Kidney glomerular epithelial cell (primary cell): ENCODE data around the gene MCTP1.
"Not testable (repeated sequence)": the region's sequence is repeated elsewhere in the genome, so short reads cannot be mapped to it uniquely, and the experiment has no call there.

Experiments
- DNase-seq: peaks from one replicate; lab custom pipeline; 2025; lab: John Stamatoyannopoulos, UW

The MCTP1 gene

DNA sequence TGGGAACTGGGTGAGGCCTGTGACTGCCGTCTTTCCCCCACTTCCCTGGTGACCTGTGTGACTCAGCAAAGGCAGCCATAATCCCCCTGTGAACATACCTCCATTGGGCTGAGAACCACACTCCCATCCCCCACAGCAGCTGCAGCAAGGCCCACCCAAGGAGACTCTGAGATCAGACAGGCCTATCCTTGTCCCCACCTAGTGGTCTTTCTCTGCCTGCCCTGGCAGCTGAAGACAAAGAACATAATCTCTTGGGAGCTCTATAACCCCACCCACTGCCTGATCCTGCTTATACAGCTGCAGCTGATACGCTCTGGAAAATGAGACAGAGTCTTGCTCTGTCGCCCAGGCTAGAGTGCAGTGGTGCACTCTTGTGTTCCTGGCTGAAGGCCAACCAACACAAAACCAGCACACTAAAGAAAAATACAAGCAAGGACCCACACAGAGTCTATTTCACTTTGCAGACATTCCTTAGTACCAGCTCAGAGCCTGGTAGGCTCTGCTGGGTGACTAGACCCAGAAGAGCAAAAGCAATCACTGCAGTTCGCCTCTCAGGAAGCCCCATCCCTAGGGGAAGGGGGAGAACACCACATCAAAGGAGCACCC is 106.7 kb downstream of the MCTP1 start:
- peak; percentile 98 for DNase-seq

DNA sequence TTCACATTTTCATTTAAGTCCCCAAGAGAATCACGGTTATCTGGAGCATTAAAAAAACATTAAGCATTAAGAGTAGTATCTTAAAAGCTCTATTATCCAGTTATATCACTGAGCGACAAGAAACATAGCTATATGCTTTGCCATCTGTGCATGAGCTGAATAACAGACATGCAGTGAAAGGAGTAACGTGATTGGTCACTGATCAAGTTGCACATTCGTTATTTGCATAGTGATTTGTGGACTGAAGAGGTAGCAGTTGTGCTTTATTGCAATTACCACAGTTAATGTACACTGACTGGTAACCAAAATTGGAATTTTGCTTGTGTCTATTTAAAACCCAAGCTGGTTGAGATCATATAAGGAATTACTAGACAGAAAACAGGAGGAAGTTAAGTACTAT is 107.4 kb downstream of the MCTP1 start:
- no peak for DNase-seq

DNA sequence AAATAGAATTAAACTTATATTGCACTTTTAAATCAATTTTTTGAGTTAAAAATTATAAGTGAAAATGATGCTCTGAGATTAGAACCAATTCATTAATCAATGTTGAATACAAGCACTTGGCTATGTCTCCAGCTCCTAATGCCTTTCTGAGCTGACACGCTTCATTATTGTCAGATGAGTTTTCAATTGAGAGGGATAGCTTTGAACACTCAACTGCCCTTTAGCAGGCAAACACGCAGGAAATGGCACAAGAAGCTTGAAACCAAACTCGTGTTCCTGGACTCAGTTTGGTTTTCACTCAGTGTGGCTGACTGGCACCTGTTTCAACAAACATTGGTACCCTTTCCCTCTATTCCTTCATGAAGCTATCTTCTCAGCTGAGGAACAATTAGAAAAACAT is 109.8 kb downstream of the MCTP1 start:
- DNase-seq, result no peak

DNA sequence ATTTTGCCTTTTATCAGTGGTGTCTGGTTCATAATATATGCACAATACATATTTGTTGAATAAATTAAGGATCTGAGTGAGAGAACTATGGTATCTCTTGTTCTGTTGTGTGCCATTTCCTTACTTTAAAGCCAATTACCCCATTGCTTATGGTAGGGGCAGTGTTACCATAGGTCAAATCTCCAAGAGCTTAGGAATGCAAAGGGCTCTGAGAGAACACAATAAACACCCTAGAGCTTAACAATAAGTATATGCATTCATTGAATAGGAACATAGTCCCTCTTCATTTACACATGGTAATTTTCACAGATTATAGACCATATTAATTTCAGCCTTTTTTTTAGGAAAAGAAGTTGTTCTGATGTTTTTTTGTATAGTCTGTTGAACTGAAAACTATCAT is 112.2 kb downstream of the MCTP1 start:
- DNase-seq, result no peak

DNA sequence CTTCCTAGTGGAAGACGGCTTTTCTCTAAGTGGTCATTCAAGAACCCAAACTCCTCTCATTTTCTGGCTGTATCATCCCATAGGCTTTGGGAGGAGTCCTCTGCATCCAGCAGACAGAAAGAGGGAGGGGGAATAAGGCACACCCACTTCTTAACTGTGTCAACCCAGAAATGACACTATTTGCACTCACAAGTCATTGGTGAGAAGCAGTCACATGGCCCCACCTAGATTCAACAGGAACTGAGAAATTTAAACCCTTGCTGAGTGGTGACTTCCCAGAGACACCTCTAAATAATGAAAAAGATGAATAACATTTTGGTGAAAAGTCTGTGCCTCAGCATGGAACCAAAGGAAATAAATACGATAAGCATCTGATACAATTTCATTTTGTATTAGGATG is 120.0 kb downstream of the MCTP1 start:
- no peak for DNase-seq

DNA sequence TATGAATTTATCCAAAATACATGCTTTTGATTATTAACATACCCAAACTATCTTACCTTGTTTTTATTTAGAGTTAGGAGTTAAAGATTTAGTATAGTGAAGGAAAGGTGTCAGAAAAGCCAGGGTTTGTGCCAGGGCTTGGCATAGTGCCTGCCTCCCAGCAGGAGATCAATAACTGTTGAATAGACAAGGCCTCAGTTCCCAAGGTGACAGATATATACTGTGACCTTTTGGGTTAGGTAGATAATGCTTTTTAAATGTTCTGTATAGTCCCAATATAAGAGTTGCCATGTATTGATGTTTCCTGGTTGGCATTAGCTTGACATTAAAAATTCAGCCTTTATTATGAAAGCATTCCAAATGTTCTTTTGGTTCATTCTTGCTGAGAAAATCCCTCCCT is 121.8 kb downstream of the MCTP1 start:
- DNase-seq, result no peak

DNA sequence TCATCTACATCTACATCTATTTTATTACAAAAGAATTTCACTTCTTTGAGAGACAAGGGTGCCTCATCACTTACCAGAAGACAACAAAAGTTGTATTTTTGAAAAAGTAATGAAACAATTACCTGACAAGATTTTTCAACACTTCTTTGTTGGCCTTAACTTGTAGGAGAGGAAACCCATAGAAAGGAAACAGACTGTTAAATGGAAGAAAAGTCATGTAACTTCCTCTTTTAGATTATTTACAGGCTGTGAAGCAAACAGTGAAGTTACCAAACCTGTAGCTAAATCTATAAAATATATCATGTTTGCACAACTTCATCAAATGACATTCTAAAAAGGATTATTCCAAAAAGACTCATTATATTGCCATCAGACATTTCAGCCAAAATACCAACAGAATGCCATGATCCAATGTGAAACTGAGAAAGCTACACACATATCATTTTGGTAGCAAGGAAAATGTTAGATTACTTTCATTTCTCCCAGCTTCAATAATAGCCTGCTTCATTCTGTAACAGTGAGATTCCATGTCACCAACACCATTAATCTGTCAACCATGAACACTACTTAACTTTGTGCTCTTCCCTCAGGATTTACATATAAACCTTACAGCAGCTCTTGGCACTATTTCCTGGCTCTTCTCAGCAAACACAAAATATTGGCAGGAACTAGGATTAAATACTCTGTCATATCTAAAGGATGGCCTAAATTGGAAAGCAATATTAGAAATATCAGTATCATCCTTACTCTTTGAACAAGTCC is 122.5 kb downstream of the MCTP1 start:
- no peak for DNase-seq

DNA sequence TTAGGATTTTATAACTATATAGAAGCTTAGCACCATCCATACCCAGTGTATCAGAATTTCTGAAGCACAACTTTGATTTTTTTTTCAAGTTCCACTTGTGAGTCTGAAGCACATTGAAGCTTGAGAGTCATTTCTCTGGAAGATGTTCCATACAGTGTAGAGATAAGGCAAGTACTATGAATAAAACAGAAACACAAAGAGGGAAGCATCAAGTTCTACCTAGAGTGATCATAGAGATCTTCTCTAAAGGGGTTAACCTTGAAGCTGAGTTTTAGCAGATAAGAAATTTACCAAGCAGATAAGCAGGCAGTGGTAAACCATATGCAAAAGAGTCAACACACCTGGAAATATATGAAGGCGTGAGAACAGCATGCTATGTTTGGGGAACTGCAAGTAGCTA is 125.3 kb downstream of the MCTP1 start:
- DNase-seq, result no peak

DNA sequence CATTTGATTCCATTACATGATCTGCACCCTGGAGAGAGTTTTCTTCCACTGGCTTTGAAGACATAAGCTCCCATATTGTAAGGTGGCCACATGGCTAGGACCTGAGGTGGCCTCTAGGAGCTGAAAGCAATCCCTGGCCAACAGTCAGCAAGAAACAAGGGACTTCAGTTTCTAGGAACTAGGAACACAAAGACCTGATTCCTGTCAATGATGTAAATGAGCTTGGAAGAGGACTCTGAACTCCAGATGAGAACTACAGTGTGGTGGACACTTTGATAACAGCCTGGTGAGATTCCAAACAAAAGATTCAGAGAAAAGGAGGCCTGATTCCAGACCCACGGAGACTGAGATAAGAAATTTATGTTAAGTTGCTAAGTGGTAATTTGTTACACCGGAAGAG is 129.0 kb downstream of the MCTP1 start:
- no peak for DNase-seq

DNA sequence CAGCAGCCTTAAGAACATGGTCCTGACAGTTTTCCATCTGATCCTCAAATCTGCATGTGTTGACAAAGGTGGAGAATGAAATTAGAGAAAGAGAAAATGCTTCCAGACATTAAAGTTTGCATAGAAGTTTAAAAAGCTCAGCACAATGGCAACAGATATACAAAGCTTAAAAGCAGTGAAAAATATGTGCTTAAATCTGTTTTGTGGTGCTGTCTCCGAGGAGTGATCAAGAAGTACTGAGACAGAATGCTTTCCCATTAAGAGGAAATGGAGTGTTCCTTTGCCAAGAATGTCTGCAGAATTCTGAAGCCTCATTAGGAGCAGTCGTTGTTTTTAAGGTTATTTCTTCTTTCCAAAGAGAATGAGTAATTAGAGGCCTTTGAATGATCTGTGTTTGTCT is 131.4 kb downstream of the MCTP1 start:
- no peak for DNase-seq

DNA sequence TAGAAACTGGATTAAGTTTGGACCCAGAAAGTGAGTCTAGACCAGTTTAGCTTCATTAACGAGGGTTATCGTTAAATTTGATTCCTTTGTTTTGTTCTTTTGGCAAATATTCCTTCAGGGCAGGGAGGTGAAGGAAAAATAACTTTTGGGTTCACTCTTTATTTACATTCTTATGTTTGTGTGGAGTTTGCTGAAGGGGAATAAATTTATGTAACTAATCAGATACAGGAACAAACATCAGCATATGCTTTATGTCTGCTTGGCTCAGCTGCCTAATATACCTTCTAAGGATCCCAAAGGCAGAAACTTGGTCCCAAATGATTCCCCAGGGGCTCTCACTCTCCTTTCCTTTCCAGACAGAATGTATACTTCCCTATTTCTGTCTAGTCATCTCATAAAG is 132.4 kb downstream of the MCTP1 start:
- DNase-seq, result no peak

DNA sequence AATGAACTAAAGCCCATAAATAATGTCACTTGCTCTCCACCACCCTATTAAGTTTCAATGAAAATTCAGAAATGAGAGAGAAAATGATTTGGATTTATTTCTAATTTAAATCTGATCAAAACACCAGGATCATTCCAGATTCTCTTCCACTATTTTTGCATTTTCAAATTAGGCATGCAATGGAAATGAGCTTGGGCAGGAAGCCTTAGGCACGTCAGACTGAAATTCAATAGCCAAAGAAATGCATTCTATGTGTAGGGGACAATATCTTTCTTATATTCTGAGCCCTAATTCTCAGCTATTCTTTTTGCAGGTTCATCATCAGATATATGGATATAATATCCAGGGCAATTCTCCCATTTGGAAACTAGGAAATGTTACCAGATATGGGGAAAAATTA is 132.8 kb downstream of the MCTP1 start:
- no peak for DNase-seq

DNA sequence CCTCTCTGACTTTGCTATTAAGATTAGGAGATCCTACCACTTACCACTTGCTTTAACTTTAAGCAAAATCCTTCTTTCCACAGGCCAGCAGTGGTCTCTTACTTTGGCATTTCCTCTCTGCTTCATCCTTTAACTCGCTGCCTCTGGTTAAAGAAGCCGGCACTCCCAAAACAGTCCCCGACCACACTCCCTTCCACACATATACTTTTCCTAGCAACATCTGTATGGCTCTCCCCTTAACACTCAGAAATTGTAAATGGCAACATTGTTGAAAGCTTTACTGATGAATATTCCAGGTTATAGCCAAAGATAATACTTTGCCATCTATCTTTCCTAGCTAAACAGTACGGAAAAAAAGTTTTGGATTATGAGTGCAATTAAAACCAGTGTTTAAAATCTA is 133.2 kb downstream of the MCTP1 start:
- DNase-seq, result no peak

DNA sequence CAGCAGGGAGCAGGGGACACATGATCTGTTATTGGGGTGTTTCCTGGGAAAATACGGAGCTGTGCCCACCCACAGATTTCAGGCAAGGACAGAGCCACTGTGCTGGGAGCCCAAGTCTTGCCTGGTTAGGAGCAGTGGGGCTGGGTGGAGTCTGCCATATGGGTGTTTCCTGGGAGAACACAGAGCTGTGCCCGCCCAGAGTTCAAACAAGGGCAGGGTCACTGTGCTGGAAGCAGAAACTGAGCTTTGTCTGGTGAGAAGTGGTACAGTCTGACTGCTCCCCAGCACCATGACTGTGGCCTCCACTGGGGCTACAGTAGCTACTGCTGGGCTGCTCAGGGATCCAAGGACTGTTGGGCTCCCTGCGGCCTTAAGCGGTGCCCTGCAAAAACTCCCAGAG is 135.5 kb downstream of the MCTP1 start:
- DNase-seq, result no peak

DNA sequence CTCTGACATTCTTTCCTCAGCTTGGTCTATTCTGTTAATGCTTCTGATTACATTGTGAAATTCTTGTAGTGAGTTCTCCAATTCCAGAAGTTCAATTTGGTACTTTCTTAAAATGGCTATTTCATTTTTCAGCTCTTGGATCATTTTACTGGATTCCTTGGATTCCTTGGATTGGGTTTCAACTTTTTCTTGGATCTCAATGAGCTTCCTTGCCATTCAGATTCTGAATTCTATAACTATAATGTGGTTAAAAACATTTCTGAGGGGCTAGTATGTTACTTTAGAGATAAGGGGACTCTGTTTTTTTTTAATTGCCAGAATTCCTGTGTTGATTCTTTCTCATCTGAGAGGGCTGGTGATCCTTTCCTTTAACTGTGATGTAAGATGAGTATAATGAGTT is 136.4 kb downstream of the MCTP1 start:
- DNase-seq, result no peak

DNA sequence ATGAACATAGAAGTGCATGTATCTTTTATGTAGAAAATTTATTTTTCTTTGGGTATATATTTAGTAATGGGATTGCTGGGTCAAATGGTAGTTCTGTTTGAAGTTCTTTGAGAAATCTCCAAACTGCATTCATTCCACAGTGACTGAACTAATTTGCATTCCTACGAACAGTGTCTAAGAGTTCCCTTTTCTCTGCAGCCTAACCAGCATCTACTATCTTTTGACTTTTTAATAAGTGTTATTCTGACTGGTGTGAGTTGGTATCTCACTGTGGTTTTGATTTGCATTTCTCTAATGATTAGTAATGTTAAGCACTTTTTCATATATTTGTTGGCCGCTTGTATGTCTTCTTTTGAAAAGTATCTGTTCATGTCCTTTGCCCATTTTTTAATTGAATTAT is 141.0 kb downstream of the MCTP1 start:
- DNase-seq, result not testable (repeated sequence)

DNA sequence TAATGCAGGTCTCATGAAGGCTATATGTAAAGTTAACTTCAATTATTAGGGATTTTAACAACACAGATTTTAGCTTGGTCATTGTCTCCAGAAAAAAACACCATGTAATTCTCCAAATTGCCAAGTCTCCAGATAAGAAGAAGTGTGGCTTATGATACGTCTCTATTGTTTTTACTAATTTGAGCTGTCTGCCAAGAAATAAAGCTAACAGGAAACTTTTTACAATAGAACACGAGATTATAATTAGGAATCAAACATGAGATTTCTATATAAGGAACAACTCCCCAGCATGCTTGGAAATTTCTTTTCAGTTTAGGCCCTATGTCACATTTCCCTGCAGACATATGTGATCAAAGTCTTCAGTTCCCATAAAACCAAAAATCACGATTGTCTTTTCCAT is 142.7 kb downstream of the MCTP1 start:
- no peak for DNase-seq

DNA sequence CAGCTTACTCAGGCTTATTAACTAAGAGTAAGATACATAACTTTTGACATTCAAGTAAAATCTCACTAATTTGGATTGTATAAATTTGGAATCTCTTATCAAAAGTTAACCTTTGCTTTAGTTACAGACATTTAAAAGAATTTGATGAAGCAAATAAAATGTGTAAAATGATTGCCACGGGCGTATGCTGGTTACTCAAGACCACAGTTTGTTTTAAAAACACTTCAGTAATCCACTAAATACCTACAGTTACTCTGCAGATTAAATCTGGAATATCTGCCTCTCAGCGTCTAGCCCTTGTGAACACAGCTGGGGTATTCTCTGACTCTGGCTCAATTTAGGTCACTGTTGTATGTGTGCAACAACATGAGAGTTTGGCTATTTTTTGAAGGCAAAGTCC is 143.8 kb downstream of the MCTP1 start:
- no peak for DNase-seq

DNA sequence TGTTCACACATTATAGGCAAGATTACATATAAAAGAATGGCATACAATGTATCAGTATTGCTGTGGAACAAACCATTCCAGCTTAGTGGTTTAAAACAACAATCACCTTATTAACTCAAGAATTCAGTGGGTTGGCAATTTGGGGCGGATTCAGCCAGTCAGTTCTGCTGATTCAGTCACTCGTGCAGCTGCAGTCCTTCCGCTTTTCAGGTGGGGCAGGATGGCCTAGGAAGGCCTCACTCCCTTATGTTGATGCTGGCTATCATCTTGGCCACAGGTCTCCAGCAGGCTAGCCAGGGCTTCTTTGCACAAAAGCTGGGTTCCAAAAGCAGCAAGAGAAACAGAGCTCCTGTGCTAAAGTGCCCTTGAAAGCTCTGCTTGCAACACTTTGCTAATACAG is 150.6 kb downstream of the MCTP1 start:
- DNase-seq, result no peak

DNA sequence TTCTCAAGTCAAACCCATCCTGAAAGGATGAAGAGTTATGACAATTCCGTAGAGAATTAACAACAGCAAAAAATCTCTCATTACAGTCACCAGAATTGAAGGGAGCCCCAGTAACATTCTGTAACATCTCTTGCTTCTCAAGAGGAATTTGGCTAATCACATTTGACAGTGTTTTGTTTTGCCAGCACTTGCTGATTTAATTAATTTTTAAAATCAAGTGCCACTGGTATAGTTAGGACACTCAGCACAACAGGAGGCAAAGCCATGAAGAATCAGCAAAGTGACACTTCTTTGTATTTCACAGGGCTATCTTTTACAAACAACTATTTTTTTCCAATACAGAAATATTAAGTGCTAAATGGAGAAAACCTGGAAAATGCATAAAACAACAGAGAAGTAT is 152.8 kb downstream of the MCTP1 start:
- no peak for DNase-seq

DNA sequence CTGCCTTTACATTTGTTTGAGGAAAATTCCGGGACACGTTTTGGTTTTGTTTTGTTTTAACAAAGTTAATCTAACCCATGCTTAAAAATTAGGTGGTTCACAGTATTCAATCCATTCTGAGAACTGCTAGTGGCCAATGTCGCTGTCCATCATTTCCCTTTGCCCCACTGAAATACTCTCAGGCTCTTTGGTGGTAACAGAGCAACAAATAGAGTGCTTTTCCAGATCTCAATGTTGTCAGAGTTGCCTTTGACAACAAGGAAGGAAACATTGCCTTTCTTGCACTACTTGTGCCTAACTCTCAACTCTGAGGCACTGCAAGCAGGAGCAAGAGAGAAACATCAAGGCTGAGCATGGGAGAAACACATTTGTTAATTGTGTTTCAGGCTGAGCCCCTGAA is 154.0 kb downstream of the MCTP1 start:
- no peak for DNase-seq

DNA sequence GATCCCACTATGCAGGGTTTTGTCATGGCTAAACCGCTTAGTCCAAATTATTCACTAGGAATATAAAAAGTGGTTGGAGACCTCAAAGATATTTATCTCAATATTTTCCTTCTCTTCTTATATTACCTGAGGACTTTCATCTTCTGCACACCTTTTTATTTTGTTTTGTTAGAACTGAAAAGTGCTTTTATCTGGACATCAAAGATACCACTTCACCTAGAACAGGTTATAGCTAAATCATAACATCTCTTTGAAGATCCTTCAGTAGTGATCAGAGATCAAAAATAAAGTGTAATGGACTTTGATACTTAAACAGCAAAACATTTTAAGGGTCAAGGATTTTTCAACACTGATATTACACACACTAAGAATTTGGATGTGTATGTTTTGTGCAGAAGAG is 160.2 kb downstream of the MCTP1 start:
- no peak for DNase-seq

DNA sequence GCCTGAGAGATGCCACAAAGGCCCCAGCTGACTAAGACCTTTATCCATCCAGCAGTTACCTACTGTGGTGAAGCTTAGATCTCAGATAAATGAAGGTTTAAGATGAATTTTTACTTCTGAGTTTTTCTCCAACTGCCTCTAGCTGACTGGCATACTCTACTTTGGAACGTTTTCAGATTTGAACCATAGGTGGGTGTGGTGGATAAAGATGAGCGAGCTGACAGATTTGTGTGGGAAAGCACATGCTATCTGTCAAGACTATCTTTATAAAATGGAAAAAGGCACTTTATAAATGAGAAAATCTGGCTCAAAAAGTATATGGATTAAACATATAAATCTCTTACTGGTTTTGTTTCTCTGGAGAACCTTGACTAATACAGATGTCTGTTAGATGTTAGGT is 160.8 kb downstream of the MCTP1 start:
- no peak for DNase-seq

DNA sequence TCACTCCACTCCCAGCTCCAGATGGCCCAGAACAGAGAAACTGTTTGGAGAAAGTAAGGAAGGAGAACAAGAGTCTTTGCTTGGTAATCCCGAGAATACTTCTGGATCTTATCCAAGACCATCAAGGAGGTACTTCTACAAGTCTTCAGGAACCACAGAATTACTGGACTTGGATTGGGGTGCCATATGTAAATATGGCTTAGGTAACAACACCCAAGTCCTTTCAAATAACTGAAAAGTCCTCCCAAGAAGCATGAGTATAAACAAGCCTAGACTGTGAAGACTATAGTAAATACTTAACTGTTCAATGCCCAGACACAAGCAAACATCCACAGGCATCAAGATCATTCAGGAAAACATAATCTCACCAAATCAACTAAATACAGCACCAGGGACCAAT is 170.0 kb downstream of the MCTP1 start:
- no peak for DNase-seq
